ENCODE results near the gene C1orf216.
"Not testable (repeated sequence)": the region's sequence is repeated elsewhere in the genome, so short reads cannot be mapped to it uniquely, and the experiment has no call there.

The C1orf216 gene

DNA sequence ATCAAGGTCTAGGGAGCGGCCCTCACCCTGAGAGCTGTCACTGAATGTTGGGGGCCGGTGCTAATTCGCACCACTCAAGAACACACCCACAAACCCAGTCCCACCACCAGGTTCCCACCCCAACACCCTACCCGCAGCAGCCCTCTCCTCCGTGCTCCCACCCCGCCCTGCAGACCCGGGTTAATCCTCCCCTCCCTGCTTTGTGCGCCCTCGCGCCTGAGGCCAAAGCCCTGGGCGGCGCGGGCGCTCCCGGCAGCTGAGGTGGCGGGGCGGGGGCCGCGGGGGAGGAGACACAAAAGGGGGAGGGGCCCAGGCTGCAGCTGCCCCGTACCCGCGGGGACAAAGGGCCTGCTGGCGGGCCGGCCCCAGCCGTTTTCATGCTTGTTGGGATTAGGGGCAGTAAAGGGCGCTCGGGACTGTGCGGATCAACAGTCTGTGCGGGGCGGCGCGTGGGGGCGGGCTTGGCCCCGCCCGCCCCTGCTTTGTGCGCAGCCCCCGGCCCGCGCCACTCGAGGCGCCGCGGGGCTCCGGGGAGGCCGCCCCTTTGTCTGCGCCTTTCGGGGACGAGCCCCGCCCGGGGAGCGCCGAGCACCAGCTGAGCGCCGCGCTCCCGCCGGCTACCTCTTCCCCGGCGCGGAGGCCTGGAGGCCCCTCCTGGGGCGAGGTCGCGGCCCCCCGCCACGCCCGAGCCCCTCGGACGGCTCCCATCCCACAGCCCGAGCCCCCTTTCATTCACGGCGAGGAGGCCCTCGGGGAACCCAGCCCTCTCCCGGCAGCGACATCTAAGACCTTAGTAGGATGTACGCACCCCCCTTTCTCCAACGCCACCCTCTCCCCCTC lies 10.9 kb downstream of the C1orf216 start:
- no peak for DNase-seq (ENCODE audit: low read depth in 1 of 2, low spot score in 1 of 2)

DNA sequence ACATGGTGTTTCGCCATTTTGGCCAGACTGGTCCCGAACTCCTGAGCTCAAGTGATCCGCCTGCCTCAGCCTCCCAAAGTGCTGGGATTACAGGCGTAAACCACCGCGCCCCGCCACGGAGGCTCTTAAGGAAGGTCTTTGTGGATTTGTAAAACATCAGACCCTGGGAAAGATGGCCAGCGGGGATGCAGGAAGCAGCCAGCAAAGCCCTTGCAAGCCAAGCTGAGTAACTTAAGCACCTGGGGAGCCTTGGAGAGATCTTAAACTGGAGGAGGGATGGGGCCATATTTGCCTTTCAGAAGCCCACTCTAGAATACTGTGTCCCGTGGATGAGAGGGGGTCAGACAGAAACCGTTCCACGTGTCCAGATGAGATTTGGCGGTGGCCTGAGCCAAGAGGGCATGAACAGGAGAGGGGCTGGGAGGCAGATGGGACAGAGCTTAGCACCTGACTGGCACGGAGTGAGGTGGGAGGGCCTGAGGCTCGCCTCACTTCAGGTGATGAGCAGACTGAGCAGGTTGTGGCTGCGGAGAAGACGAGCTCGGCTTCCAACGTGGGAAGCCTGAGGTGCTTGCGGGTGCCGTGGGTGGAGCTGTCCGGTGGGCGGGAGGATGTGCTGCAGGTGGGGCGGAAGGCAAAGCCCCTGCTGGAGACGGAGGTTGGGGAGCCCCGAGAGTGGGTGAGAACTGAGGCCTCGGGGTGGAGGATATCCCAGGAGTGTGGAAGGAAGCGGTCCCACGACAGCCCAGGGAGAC lies 11.7 kb downstream of the C1orf216 start:
- DNase-seq (ENCODE audit: low read depth in 1 of 2, low spot score in 1 of 2) = no peak

DNA sequence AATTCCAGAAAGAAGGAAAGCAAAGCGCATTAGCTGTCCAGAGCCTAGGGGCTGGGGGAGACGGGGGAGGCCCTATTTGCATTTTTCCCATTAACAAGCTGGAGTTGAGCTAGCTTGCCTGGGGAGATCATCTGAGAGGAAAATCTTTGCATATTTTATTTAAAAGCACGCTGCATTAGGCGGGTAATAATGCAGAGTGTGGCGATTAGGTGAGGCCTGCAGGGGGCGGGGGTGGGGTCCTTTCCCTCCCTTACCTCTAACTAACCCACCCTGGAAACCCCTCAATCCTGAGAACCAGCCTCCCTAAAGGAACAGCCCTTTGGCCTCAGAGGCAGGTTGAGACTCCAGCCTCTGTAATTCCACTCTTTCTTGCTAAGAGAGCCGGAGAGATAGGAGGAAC lies 16.2 kb downstream of the C1orf216 start:
- DNase-seq (ENCODE audit: low read depth in 1 of 2, low spot score in 1 of 2) = no peak

DNA sequence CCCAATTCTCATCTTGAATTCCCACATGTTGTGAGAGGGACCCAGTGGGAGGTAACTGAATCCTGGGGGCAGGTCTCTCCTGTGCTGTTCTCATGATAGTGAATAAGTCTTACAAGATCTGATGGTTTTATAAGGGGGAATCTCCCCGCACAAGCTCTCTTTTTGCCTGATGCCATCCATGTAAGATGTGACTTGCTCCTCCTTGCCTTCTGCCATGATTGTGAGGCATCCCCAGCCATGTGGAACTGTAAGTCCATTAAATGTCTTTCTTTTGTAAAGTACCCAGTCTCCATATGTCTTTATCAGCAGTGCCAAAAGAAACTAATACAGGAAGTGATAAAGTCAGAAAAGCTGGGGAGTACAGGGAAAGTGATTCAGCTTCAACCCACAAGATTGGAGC lies 19.5 kb downstream of the C1orf216 start:
- DNase-seq (ENCODE audit: low read depth in 1 of 2, low spot score in 1 of 2) = not testable (repeated sequence)

DNA sequence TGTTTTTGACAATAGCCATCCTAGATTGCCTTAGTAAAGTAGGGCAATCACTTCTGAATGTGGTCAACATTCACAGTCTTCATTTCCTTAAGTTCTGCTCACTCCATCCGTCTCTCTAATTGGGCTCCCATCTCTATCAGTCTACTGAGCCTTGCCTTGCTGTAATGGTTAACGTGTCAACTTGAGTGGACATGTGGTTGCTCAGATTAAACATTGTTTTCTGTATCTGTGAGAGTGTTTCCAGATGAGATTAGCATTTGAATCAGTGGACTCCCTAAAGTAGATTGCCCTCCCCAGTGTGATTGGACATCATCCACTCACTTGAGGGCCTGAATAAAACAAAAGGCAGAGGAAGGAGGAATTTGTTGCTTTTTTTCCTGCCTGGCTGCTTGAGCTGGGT lies 26.4 kb downstream of the C1orf216 start:
- no peak for DNase-seq (ENCODE audit: low read depth in 1 of 2, low spot score in 1 of 2)

DNA sequence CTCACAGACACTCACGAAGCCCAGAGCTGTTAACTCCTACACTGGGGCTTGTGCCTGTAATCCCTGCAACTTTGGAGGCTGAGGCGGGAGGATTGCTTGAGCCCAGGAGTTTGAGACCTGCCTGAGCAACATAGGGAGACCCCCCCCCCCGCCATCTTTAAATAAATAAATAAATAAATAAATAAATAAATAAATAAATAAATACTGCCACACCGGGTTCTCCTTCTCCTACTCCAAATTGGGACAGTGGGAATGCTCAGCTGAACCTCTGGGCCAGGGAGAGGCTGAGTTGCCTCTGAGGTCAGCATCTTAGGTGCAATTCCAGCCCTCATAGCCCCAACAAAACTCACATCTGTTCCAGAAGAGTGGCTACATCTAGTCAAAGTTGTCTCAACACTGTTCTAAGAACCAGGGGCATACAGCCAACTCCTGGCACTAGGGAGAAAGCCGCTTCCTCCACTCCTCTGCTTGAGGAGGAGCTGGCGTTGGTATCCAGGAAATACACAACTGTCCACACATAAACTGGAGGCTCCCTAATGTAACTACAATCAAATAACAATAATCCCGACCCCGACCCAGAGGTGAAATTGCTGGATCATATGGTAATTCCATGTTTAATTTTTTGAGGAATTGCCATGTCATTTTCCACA lies 27.0 kb downstream of the C1orf216 start:
- no peak for DNase-seq (ENCODE audit: low read depth in 1 of 2, low spot score in 1 of 2)

DNA sequence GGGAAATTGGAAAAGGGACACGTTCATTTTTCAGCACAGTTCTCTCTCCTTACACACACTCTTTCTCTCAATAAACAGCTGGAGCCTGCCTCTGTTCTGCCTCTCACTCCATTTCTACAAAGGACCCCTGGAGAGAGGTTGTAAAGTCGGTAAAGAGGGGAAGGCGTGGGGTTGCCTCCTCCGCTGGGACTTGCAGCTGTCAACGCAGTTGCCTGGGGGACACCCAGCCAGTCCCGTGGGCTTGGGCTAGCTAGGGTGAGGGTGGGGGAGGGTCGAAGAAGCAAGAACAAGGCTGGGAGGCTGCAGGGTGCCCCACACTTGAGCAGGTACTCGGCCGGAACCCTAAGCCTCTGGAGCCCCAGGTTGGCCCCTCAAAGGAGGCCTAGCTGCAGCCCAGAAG lies 27.6 kb downstream of the C1orf216 start:
- no peak for DNase-seq (ENCODE audit: low read depth in 1 of 2, low spot score in 1 of 2)

GRCh38 chr1:35690103-35690502 lies 28.6 kb downstream of the C1orf216 start:
- DNase-seq (ENCODE audit: low read depth in 1 of 2, low spot score in 1 of 2) = not testable (repeated sequence)

DNA sequence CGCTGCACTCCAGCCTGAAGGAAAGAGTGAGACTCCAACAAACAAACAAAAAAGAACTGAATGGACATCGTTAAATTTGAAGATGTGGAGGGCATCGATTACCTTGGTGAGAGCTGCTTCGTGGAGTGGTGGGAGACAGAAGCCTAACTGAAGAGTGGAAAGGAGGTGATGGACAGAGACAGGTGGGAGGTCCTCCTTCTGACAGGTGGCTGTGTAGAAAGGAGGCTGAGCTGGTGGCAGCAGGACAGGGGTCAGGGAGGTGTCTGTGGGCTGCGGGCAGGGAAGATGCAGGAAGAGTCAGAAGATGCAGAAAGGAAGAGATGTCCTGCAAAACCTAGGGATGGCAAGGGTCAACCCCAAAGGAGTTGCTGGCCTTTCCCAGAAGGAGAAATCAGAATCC lies 30.5 kb downstream of the C1orf216 start:
- no peak for DNase-seq (ENCODE audit: low read depth in 1 of 2, low spot score in 1 of 2)

GRCh38 chr1:35683012-35683411 lies 35.7 kb downstream of the C1orf216 start:
- no peak for DNase-seq (ENCODE audit: low read depth in 1 of 2, low spot score in 1 of 2)

DNA sequence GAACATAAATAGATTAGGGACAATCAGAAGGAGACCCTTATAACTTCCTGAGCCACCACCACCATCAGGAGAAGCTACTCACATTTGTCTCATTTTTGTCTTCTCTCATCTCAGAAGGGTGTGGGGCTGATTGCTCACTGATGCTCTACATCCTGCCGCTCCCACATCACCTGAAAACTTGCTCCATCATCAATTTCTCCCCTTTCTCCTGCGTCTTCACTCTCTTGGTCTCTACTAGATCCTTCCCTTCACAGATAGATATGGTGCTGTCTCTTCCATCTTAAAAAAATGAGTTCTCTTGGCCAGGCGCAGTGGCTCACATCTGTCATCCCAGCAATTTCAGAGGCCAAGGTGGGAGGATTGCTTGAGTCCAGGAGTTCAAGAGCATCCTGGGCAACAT lies 38.4 kb downstream of the C1orf216 start:
- DNase-seq (ENCODE audit: low read depth in 1 of 2, low spot score in 1 of 2) = no peak

- DNase-seq (ENCODE audit: low read depth in 1 of 2, low spot score in 1 of 2) = no peak
Observed at GRCh38 chr1:35675773-35676172, 42.9 kb downstream of the C1orf216 start.

GRCh38 chr1:35674111-35674510 lies 44.6 kb downstream of the C1orf216 start:
- no peak for DNase-seq (ENCODE audit: low read depth in 1 of 2, low spot score in 1 of 2)

- DNase-seq (ENCODE audit: low read depth in 1 of 2, low spot score in 1 of 2) = no peak
Observed at GRCh38 chr1:35672116-35672515, 46.6 kb downstream of the C1orf216 start.

GRCh38 chr1:35668506-35668905 lies 50.2 kb downstream of the C1orf216 start:
- no peak for DNase-seq (ENCODE audit: low read depth in 1 of 2, low spot score in 1 of 2)

- DNase-seq (ENCODE audit: low read depth in 1 of 2, low spot score in 1 of 2) = no peak
Observed at GRCh38 chr1:35666916-35667315, 51.8 kb downstream of the C1orf216 start.

- DNase-seq (ENCODE audit: low read depth in 1 of 2, low spot score in 1 of 2) = no peak
Observed at GRCh38 chr1:35666216-35666615, 52.5 kb downstream of the C1orf216 start.
